Thyroid gland (tissue), 4 donors: ENCODE data around the gene CHFR.

Source experiments
- POLR2A ChIP-seq, 2 donors: fragments of 450-650 bp; IDR thresholded peaks; one replicate each; pipeline ENCODE4 v1.6.1; 2017; ENCODE audit warnings: antibody characterized with exemption in 2 of 2, mild to moderate bottlenecking in 2 of 2, moderate library complexity in 1 of 2
- TF ChIP-seq, protein P1 (sequence below), 6 experiments: fragments of 200-600 bp in 3 of 6; fragments of 450-650 bp in 3 of 6; sonication (generic) in 3 of 6; IDR thresholded peaks; one replicate each; pipeline ENCODE4 v1.5.1; 2016 to 2019; ENCODE audit warnings: antibody characterized with exemption in 6 of 6, mild to moderate bottlenecking in 2 of 6, inconsistent platforms in 1 of 6, moderate library complexity in 1 of 6

- TF ChIP-seq, protein P1, sequence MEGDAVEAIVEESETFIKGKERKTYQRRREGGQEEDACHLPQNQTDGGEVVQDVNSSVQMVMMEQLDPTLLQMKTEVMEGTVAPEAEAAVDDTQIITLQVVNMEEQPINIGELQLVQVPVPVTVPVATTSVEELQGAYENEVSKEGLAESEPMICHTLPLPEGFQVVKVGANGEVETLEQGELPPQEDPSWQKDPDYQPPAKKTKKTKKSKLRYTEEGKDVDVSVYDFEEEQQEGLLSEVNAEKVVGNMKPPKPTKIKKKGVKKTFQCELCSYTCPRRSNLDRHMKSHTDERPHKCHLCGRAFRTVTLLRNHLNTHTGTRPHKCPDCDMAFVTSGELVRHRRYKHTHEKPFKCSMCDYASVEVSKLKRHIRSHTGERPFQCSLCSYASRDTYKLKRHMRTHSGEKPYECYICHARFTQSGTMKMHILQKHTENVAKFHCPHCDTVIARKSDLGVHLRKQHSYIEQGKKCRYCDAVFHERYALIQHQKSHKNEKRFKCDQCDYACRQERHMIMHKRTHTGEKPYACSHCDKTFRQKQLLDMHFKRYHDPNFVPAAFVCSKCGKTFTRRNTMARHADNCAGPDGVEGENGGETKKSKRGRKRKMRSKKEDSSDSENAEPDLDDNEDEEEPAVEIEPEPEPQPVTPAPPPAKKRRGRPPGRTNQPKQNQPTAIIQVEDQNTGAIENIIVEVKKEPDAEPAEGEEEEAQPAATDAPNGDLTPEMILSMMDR (IDR thresholded peaks at IDR 0.05), result no peak
- no peak for TF ChIP-seq POLR2A (IDR thresholded peaks at IDR 0.05)
Measured at GRCh38 chr12:132840536-132840935, 46.9 kb downstream of the CHFR start.
